Measurements from ENCODE around the gene DIS3L2.
"Not testable (repeated sequence)": the region's sequence is repeated elsewhere in the genome, so short reads cannot be mapped to it uniquely, and the experiment has no call there.

DIS3L2 gene

GRCh38 chr2:232323328-232323650 lies 361.8 kb downstream of the DIS3L2 start:
- TF ChIP-seq CTCF (IDR thresholded peaks at IDR 0.05; ENCODE audit: borderline replicate concordance, insufficient read depth, low read depth, low read length), result no peak

GRCh38 chr2:232323967-232324366 lies 362.5 kb downstream of the DIS3L2 start:
- H3K4me3 ChIP-seq (ENCODE audit: low read depth, low read length), result not testable (repeated sequence)

More at GRCh38 chr2:232323328-232323650, 361.8 kb downstream of the DIS3L2 start:
- no peak overlapping the region for H3K4me3 ChIP-seq (ENCODE audit: low read depth, low read length)

GRCh38 chr2:232324778-232325177 lies 363.3 kb downstream of the DIS3L2 start:
- no peak for TF ChIP-seq CTCF (IDR thresholded peaks at IDR 0.05; ENCODE audit: borderline replicate concordance, insufficient read depth, low read depth, low read length)
- no peak overlapping the region for H3K4me3 ChIP-seq (ENCODE audit: low read depth, low read length)

GRCh38 chr2:232325324-232326273 lies 364.1 kb downstream of the DIS3L2 start:
- H3K4me3 ChIP-seq (ENCODE audit: low read depth, low read length), result no peak overlapping the region
- TF ChIP-seq CTCF (IDR thresholded peaks at IDR 0.05; ENCODE audit: borderline replicate concordance, insufficient read depth, low read depth, low read length), result peak; percentile 50

- not testable (repeated sequence) for H3K4me3 ChIP-seq (ENCODE audit: low read depth, low read length)
- peak; percentile 32 for TF ChIP-seq CTCF (IDR thresholded peaks at IDR 0.05; ENCODE audit: borderline replicate concordance, insufficient read depth, low read depth, low read length)
Observed at GRCh38 chr2:232326274-232327104, 365.0 kb downstream of the DIS3L2 start.

- TF ChIP-seq CTCF (IDR thresholded peaks at IDR 0.05; ENCODE audit: borderline replicate concordance, insufficient read depth, low read depth, low read length), result peak; percentile 93
- H3K4me3 ChIP-seq (ENCODE audit: low read depth, low read length), result no peak overlapping the region
Observed at GRCh38 chr2:232327105-232328031, 365.9 kb downstream of the DIS3L2 start.

- H3K4me3 ChIP-seq (ENCODE audit: low read depth, low read length), result no peak overlapping the region
- TF ChIP-seq CTCF (IDR thresholded peaks at IDR 0.05; ENCODE audit: borderline replicate concordance, insufficient read depth, low read depth, low read length), result no peak
Observed at GRCh38 chr2:232328032-232328422, 366.5 kb downstream of the DIS3L2 start.

Measured in GM12875 (cell line).